ENCODE results near the gene FSTL4.
"Not testable (repeated sequence)": the region's sequence is repeated elsewhere in the genome, so short reads cannot be mapped to it uniquely, and the experiment has no call there.

Gene FSTL4

GRCh38 chr5:133214153-133214820 lies 398.1 kb downstream of the FSTL4 start:
- in situ Hi-C loops (cut with MboI; ENCODE audit: low sequenced_read_pairs) = no loop called here

- in situ Hi-C loops (cut with MboI; ENCODE audit: low sequenced_read_pairs) = no loop called here
Observed at GRCh38 chr5:133205649-133206048, 406.7 kb downstream of the FSTL4 start.

- in situ Hi-C loops (cut with MboI; ENCODE audit: low sequenced_read_pairs) = no loop called here
Observed at GRCh38 chr5:133205204-133205603, 407.1 kb downstream of the FSTL4 start.

GRCh38 chr5:133203317-133204305 lies 408.7 kb downstream of the FSTL4 start:
- in situ Hi-C loops (cut with MboI; ENCODE audit: low sequenced_read_pairs) = no loop called here

- in situ Hi-C loops (cut with MboI; ENCODE audit: low sequenced_read_pairs) = no loop called here
Observed at GRCh38 chr5:133202066-133202665, 410.2 kb downstream of the FSTL4 start.

- in situ Hi-C loops (cut with MboI; ENCODE audit: low sequenced_read_pairs) = no loop called here
Observed at GRCh38 chr5:133201310-133201709, 411.0 kb downstream of the FSTL4 start.

GRCh38 chr5:133200256-133200655 lies 412.1 kb downstream of the FSTL4 start:
- in situ Hi-C loops (cut with MboI; ENCODE audit: low sequenced_read_pairs) = no loop called here

- in situ Hi-C loops (cut with MboI; ENCODE audit: low sequenced_read_pairs) = no loop called here
Observed at GRCh38 chr5:133199417-133200178, 412.7 kb downstream of the FSTL4 start.

GRCh38 chr5:133198511-133198910 lies 413.8 kb downstream of the FSTL4 start:
- in situ Hi-C loops (cut with MboI; ENCODE audit: low sequenced_read_pairs) = no loop called here

GRCh38 chr5:133196441-133197085 lies 415.8 kb downstream of the FSTL4 start:
- in situ Hi-C loops (cut with MboI; ENCODE audit: low sequenced_read_pairs) = no loop called here

GRCh38 chr5:133195250-133195649 lies 417.1 kb downstream of the FSTL4 start:
- in situ Hi-C loops (cut with MboI; ENCODE audit: low sequenced_read_pairs) = no loop called here

- in situ Hi-C loops (cut with MboI; ENCODE audit: low sequenced_read_pairs) = no loop called here
Observed at GRCh38 chr5:133193794-133194193, 418.5 kb downstream of the FSTL4 start.

GRCh38 chr5:133192716-133193115 lies 419.6 kb downstream of the FSTL4 start:
- in situ Hi-C loops (cut with MboI; ENCODE audit: low sequenced_read_pairs) = no loop called here

- in situ Hi-C loops (cut with MboI; ENCODE audit: low sequenced_read_pairs) = no loop called here
Observed at GRCh38 chr5:133189881-133190280, 422.5 kb downstream of the FSTL4 start.

GRCh38 chr5:133179405-133179804 lies 432.9 kb downstream of the FSTL4 start:
- in situ Hi-C loops (cut with MboI; ENCODE audit: low sequenced_read_pairs) = no loop called here

- in situ Hi-C loops (cut with MboI; ENCODE audit: low sequenced_read_pairs) = not testable (repeated sequence)
Observed at GRCh38 chr5:133170756-133171387, 441.5 kb downstream of the FSTL4 start.

GRCh38 chr5:133164759-133165158 lies 447.6 kb downstream of the FSTL4 start:
- in situ Hi-C loops (cut with MboI; ENCODE audit: low sequenced_read_pairs) = no loop called here

- in situ Hi-C loops (cut with MboI; ENCODE audit: low sequenced_read_pairs) = no loop called here
Observed at GRCh38 chr5:133163839-133164238, 448.5 kb downstream of the FSTL4 start.

- in situ Hi-C loops (cut with MboI; ENCODE audit: low sequenced_read_pairs) = no loop called here
Observed at GRCh38 chr5:133159543-133159942, 452.8 kb downstream of the FSTL4 start.

All from hTERT RPE-1 (cell line).